Measurements from ENCODE around the gene MRPL55. TPM values are rescaled to one million over a fixed set of nuclear protein-coding genes. Genes with fewer than 3 reads are reported as not detected.

MRPL55 gene
- polyA plus RNA-seq, 1 donor (not counting 4 experiments of a cell fraction or from before 2014, with no cell fraction given): 28.4 TPM

GRCh38 chr1:228118040-228118439 is 8.9 kb upstream of the MRPL55 start:
- H4K20me1 ChIP-seq (ENCODE audit: control insufficient read depth, extremely low read depth, insufficient read depth, low read length): no peaks in the 10 kb centered on the region
- FAIRE-seq: no peak
- no peak overlapping the region for H2AFZ ChIP-seq (ENCODE audit: control insufficient read depth, low read length)
- no peaks in the 10 kb centered on the region for H3K9me3 ChIP-seq (ENCODE audit: control insufficient read depth, low read depth, low read length)
- peaks cover 13% of the 10 kb centered on the region for H3K79me2 ChIP-seq (ENCODE audit: control insufficient read depth, insufficient read depth, low read length)
- no peaks in the 10 kb centered on the region for H3K9me1 ChIP-seq (ENCODE audit: control insufficient read depth, extremely low read depth, insufficient read depth, low read length)
- H3K4me1 ChIP-seq (ENCODE audit: control insufficient read depth, extremely low read depth, insufficient read depth, low read length): peaks cover 22% of the 10 kb centered on the region
- dilution Hi-C loops (cut with MboI; ENCODE audit: extremely low pct_ligation_motif_present, low sequenced_read_pairs): no loop called here
- no peak for DNase-seq (ENCODE audit: low read depth, low spot score)
- H3K4me3 ChIP-seq (ENCODE audit: control insufficient read depth in 2 of 3, extremely low read depth in 1 of 3, insufficient read depth in 2 of 3, low read depth in 1 of 3, low read length in 3 of 3): no peak overlapping the region
- no peak overlapping the region for H3K4me2 ChIP-seq (ENCODE audit: control insufficient read depth, extremely low read depth, insufficient read depth, low read depth, low read length)
- H3K36me3 ChIP-seq (ENCODE audit: control insufficient read depth in 2 of 2, extremely low read depth in 1 of 2, insufficient read depth in 2 of 2, low read length in 2 of 2): no peaks in the 10 kb centered on the region
- TF ChIP-seq CTCF (optimal IDR thresholded peaks at IDR 0.05 in 1 of 3, IDR thresholded peaks at IDR 0.05 in 1 of 3, conservative IDR thresholded peaks at IDR 0.05 in 1 of 3; ENCODE audit: extremely low read depth in 1 of 3, insufficient read depth in 2 of 3, low read length in 3 of 3) (no peak), EZH2 (IDR thresholded peaks at IDR 0.05; ENCODE audit: low read length) (no peak)
- no peak overlapping the region for H3K9ac ChIP-seq (ENCODE audit: control insufficient read depth, extremely low read depth, insufficient read depth, low read length)
- H3K27ac ChIP-seq (ENCODE audit: control insufficient read depth, insufficient read depth, low read length): no peak overlapping the region
- H3K27me3 ChIP-seq (ENCODE audit: control insufficient read depth, extremely low read depth, insufficient read depth, low read length): no peaks in the 10 kb centered on the region

GRCh38 chr1:228117335-228117734 is 8.2 kb upstream of the MRPL55 start:
- dilution Hi-C loops (cut with MboI; ENCODE audit: extremely low pct_ligation_motif_present, low sequenced_read_pairs): no loop called here
- Histone ChIP-seq H2AFZ (ENCODE audit: control insufficient read depth, low read length) (no peak overlapping the region), H3K9ac (ENCODE audit: control insufficient read depth, extremely low read depth, insufficient read depth, low read length) (no peak overlapping the region), H3K79me2 (ENCODE audit: control insufficient read depth, insufficient read depth, low read length) (peaks cover 13% of the 10 kb centered on the region), H3K9me1 (ENCODE audit: control insufficient read depth, extremely low read depth, insufficient read depth, low read length) (no peaks in the 10 kb centered on the region), H3K4me2 (ENCODE audit: control insufficient read depth, extremely low read depth, insufficient read depth, low read depth, low read length) (no peak overlapping the region), H3K27me3 (ENCODE audit: control insufficient read depth, extremely low read depth, insufficient read depth, low read length) (no peaks in the 10 kb centered on the region), H3K27ac (ENCODE audit: control insufficient read depth, insufficient read depth, low read length) (no peak overlapping the region), H3K9me3 (ENCODE audit: control insufficient read depth, low read depth, low read length) (no peaks in the 10 kb centered on the region), H3K36me3 (ENCODE audit: control insufficient read depth in 2 of 2, extremely low read depth in 1 of 2, insufficient read depth in 2 of 2, low read length in 2 of 2) (no peaks in the 10 kb centered on the region), H3K4me1 (ENCODE audit: control insufficient read depth, extremely low read depth, insufficient read depth, low read length) (peaks cover 22% of the 10 kb centered on the region), H4K20me1 (ENCODE audit: control insufficient read depth, extremely low read depth, insufficient read depth, low read length) (no peaks in the 10 kb centered on the region), H3K4me3 (ENCODE audit: control insufficient read depth in 2 of 3, extremely low read depth in 1 of 3, insufficient read depth in 2 of 3, low read depth in 1 of 3, low read length in 3 of 3) (no peak overlapping the region)
- DNase-seq (ENCODE audit: low read depth, low spot score): no peak
- TF ChIP-seq CTCF (optimal IDR thresholded peaks at IDR 0.05 in 1 of 3, IDR thresholded peaks at IDR 0.05 in 1 of 3, conservative IDR thresholded peaks at IDR 0.05 in 1 of 3; ENCODE audit: extremely low read depth in 1 of 3, insufficient read depth in 2 of 3, low read length in 3 of 3): no peak
- TF ChIP-seq EZH2 (IDR thresholded peaks at IDR 0.05; ENCODE audit: low read length): no peak
- no peak for FAIRE-seq

Measured in keratinocyte (primary cell).